NCI-H446 (cell line): Measurements from ENCODE around the gene ACP5.
A peak's percentile ranks its signal among the peaks of the same experiment; 100 is the strongest.
"Not testable (repeated sequence)": the region's sequence is repeated elsewhere in the genome, so short reads cannot be mapped to it uniquely, and the experiment has no call there.

Source experiments
- DNase-seq, 2 experiments: peaks; one replicate each; lab custom pipeline; 2025; lab: John Stamatoyannopoulos, UW

ACP5 gene

GRCh38 chr19:11577451-11578257 lies at the start of gene ACP5:
TSS of gene ACP5 (minus strand) at chr19:11577645. CDS start at chr19:11577317, 328 bp downstream.
- no peak for DNase-seq

DNA sequence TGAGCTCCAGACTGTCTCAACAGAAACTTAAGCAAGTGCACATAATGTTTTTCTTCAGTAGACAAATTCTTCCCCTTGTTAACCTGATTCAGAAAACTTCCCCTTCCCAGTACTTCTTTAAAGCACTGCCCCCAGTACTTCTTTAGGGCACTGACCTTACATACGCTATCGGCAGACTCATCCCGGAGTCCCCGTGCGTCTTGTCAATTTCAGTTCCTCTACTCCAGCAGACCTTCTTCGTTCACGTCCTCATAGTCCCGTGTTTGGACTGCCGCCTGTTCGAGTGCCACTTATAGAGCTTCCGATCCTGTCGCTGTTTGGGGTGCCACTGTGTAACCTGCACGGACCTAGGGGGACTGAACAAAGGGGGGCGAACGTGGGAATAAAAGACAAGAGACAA lies 48.8 kb upstream of the ACP5 start:
- no peak for DNase-seq

DNA sequence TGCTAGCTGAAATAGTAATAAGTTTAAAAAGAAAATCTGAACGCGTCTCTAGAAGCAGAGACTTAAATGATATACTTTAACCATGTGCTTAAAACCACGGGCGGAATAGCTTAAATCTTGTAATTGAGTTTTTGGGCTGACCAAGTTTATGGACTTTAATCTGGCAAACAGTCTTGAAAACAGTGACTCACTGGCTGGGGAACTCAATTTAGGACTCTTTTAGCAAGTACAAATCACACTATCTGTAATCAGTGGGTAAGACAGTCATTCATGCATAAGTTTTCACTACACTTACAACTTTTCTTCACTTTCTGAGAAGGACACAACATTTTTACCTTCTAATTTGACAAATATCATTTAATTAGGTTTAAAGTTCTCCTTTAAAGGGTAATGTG lies 46.6 kb upstream of the ACP5 start:
- DNase-seq = no peak

GRCh38 chr19:11622401-11622800 lies 45.0 kb upstream of the ACP5 start:
- not testable (repeated sequence) for DNase-seq

- DNase-seq = no peak
These were observed 43.1 kb upstream of the ACP5 start for GRCh38 chr19:11620553-11620952.

GRCh38 chr19:11617180-11618062 lies 40.0 kb upstream of the ACP5 start:
- DNase-seq = no peak

DNA sequence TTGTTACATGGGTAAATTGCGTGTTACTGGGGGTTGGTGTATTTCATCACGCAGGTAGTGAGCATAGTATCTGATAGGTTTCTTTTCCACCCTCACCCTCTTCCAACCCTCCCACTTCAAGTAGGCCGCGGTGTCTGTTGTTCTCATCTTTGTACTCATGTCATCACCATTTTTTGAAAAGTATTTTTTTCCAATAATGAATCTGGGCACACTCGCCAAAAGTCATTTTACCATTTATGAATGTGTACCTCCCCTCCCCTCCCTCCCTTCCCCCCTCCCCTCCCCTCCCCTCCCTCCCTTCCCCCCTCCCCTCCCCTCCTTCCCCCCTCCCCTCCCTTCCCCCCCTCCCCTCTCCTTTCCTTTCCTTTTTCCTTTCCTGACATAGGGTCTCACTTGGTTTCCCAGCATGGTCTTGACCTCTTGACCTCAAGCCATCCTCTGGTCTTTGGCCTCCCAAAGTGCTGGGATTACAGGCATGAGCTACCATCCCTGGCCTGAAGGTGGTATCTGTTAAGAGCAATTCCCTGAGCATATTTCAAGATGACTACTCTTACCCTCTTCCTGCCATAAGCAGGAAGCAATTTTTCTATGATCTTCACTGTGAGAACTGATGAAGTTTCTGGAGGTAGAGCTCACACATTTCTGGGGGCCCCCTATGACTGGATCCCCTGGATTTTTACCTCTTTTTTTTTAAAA lies 35.5 kb upstream of the ACP5 start:
- no peak for DNase-seq

DNA sequence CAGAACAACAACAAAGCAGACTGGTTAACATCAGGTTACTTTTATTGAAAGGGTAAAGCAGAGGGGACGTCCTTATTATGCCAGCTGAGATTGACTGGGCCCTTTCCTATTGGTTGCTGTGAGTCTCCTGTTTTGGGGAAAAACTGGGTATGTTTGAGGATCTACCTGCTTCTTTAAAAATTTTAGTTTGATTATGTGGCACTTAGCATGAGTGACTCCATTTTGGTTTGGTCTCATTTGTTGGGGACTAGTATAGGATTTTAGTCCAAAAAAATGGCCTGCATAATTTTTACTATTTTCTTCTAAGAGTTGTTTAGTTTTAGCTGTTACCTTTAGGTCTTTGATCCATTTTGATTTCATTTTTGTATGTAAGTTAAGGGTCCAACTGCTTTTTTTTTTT lies 34.3 kb upstream of the ACP5 start:
- no peak for DNase-seq

DNA sequence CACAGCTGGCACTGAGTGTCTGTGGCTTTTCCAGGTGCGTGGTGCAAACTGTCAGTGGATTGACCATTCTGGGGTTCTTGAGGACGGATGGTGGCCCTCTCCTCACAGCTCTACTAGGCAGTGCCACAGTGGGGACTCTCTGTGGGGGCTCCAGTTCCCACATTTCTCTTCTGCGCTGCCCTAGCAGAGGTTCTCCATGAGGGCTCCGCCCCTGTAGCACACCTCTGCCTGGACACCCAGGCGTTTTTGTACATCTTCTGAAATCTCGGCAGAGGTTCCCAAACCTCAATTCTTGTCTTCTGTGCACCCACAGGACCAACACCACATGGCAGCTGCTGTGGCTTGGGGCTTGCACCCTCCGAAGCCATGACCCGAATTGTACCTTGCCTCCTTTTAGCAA lies 29.0 kb upstream of the ACP5 start:
- no peak for DNase-seq

DNA sequence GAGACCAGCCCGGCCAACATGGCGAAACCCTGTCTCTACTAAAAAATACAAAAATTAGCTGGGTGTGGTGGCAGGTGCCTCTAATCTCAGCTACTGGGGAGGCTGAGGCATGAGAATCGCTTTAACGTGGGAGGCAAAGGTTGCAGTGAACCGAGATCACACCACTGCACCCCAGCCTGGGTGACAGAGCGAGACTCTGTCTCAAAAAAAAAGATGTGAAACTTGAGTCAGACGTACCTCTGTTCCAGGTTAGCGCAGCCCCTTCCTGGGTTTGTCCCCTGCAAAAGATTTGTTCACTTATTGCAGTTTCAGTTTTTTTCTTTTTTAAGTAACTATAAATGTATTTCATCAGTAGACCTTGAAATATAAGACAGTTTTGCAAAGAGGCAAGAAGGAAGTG lies 22.3 kb upstream of the ACP5 start:
- DNase-seq = not testable (repeated sequence)

- no peak for DNase-seq
These were observed 21.3 kb upstream of the ACP5 start for GRCh38 chr19:11598746-11599145.

DNA sequence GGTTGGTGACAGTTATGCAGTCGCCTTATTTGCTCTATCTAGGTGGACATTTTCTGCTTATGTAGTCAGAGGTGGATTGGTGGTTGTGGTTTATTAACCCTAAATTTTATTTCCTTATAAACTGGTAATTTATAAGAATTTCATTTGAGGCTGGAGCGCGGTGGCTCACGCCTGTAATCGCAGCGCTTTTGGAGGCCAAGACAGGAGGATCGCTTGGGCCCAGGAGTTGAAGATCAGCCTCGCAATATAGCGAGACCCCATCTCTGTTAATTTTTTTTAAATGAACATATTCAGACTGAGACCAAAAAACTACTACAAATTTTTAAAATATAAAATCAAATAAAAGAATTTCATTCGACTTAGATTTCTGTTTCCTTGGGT lies 20.6 kb upstream of the ACP5 start:
- no peak for DNase-seq

DNA sequence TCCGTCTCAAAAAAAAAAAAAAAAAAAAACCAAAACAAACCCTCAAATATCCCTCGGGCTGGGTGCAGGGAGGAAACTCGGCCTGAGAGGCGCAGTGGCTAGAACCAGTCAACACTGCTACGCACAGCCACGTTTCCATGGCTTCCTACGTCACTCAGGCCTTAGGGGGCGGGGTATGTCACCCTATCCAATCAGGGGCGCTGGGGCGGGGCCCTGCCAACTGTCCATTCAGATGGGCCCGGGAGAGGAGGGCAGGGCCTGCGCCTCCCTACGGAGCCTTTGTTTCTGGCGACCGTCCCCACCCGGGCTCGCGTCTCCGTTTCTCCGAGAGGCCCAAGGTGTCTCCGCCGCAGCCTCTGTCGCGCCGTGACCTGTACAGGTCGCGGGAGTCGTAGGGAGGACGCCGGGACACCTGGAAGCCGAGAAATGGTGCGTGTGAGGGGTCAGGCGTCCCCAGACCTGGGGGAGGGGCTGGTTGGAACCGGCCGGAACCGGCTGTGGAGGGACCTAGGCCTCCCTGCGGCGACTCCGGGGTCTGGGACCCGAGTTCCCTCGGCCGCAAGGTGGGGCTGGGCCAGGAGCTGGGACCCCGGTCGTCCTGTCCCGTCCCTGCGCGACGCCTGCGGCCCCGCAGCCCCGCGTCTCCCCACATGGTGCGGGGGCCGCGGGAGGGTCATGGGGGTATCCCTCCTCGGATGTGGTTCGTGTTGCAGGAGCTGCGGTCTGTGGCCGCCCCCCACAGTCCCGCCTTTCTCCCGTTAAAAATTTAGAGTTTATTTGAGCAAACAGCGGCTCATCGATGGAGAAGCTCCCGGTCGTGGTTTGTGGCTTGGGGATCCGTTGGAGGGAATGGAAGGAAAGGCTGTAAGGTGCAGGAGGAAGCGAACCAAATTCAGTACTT lies 20.0 kb upstream of the ACP5 start, which contains the start of gene ZNF627:
TSS of gene ZNF627 (plus strand) at position 282 of the 901 bp plus-strand sequence. CDS start at position 427, 145 bp downstream.
- peak; percentile 98 for DNase-seq

- DNase-seq = no peak
These were observed 18.7 kb upstream of the ACP5 start for GRCh38 chr19:11596156-11596555.

DNA sequence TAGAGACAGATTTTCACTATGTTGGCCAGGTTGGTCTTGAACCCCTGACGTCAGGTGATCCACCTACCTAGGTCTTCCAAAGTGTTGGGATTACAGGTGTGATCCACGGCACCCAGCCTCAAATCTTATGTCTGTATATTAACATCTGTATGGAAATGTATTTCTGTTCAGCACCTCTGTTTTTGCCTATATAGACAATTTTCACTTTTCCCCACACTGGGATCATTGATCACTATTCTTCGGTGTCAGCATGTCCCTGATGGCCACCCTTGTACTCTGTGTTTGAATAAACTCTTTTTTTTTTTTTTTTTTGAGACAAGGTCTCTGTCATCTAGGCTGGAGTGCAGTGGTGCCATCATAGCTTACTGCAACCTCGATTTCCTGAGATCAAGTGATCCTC lies 16.6 kb upstream of the ACP5 start:
- DNase-seq = no peak

DNA sequence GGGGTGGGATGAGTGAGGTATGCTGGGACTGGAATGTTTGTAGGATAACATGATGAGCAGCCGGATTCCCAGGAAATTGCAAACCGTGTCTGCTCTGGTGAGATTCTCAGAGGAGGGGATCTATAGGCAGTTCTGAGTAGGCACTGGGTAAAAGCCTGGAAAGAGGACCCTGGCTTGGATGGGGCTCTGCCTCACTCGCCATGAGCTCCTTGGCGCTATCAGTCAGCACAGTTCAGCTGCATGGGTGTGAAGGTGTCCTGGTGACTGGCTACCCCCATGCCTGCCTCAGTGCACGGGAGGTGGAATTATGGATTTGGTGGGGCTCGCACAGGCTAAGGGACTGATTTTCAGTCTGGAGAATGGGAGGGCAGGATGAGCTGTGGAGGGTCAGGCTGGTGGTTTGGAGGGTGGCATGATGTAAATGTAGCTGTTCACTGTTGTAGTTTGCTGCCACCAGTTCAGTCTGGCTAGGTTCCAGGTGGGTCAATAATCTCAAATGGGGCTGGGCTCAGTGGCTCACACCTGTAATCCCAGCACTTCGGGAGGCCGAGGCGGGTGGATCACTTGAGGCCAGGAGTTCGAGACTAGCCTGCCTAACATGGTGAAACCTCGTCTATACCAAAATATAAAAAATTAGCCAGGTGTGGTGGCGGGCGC lies 10.7 kb upstream of the ACP5 start:
- DNase-seq = no peak

DNA sequence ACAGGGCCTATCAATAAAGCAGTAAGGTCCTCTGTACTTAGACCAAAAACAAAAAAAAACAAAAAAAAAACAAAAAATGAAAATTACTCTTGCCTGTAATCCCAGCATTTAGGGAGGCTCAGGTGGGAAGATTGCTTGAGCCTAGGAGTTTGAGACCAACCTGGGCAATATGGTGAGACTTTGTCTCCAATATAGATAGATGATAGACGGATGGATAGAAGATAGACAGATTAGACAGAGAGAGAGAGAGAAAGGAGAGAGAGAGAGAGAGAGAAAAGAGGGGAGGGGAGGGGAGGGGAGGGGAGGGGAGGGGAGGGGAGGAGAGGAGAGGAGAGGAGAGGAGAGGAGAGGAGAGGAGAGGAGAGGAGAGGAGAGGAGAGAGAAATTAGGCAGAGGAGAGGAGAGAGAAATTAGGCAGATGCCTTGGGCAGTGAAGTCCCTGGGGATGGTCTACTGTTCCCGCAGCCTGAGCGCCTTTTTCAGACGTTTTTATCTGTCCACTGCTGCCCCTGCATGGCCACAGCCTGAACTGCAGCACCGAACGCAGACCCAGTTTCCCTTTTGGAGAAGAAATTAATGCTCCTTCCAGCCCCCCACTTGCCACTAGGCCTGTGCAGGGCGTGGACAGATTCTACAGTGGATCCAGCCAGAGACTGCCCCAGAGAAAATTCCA lies 10.0 kb upstream of the ACP5 start:
- peak; percentile 32 to 87 for DNase-seq

DNA sequence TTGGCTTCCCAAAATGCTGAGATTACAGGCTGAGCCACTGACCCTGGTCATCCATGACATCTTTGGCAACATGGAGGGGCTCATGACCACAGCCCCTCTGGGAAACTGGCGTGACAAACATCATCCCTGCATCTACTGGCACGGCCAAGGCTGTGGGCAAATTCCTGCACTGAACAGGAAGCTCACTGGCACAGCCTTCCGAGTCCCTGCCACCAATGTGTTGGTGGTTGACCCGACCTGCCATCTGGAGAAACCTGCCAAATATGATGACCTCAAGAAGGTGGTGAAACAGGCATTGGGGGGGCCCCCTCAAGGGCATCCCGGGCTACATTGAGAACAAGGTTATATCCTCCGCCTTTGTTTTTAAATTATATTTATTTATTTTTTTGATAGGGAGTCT lies 8.9 kb upstream of the ACP5 start:
- no peak for DNase-seq

- no peak for DNase-seq
These were observed 4.3 kb upstream of the ACP5 start for GRCh38 chr19:11581740-11582139.

- no peak for DNase-seq
These were observed 2.7 kb upstream of the ACP5 start for GRCh38 chr19:11580116-11580515.
